Lung (tissue), 12 donors: ENCODE results near the gene ZNF548. TPM values are rescaled to one million over a fixed set of nuclear protein-coding genes. Genes with fewer than 3 reads are reported as not detected.

Source experiments
- ATAC-seq: fragments of 200-7000 bp; cut with Tn5 transposase; one replicate; pipeline ENCODE4 v1.9.1; 2020; ENCODE audit warnings: moderate number of reproducible peaks; ENCODE audit not compliant: insufficient read depth, low FRiP score
- DNase-seq, 3 donors: peaks; one replicate each; pipeline ENCODE4 v3.0.0-alpha.2; 2013 to 2017
- H3K27ac ChIP-seq, 2 donors: one replicate each; pipeline ENCODE4 v1.5.1; 2013; ENCODE audit warnings: mild to moderate bottlenecking in 2 of 2, moderate library complexity in 2 of 2, control low read depth in 1 of 2, inconsistent platforms in 1 of 2, low read depth in 1 of 2, low read length in 1 of 2
- H3K27me3 ChIP-seq, 3 donors: one replicate each; pipeline ENCODE4 v1.5.1; 2013; ENCODE audit warnings: low read length in 2 of 3; ENCODE audit not compliant: control insufficient read depth in 3 of 3, insufficient read depth in 3 of 3
- H3K36me3 ChIP-seq, 4 donors: one replicate each; pipeline ENCODE4 v1.5.1; 2013; ENCODE audit warnings: low read length in 4 of 4, mild to moderate bottlenecking in 1 of 4, moderate library complexity in 1 of 4; ENCODE audit not compliant: control insufficient read depth in 4 of 4, insufficient read depth in 4 of 4
- H3K4me1 ChIP-seq, 5 donors: one replicate each; pipeline ENCODE4 v1.5.1; 2013; ENCODE audit warnings: low read length in 5 of 5, mild to moderate bottlenecking in 2 of 5, moderate library complexity in 1 of 5; ENCODE audit not compliant: control insufficient read depth in 5 of 5, insufficient read depth in 5 of 5
- H3K4me3 ChIP-seq: one replicate; pipeline ENCODE4 v1.5.1; 2013; ENCODE audit warnings: mild to moderate bottlenecking, control low read depth, moderate library complexity
- H3K9ac ChIP-seq, 2 donors: one replicate each; pipeline ENCODE4 v1.5.1; 2013; ENCODE audit warnings: low read length in 2 of 2, control low read depth in 1 of 2; ENCODE audit not compliant: insufficient read depth in 1 of 2
- H3K9me3 ChIP-seq, 4 donors: one replicate each; pipeline ENCODE4 v1.5.1; 2013; ENCODE audit warnings: low read length in 3 of 4, mild to moderate bottlenecking in 1 of 4, moderate library complexity in 1 of 4; ENCODE audit not compliant: control insufficient read depth in 4 of 4, insufficient read depth in 3 of 4
- WGBS, 2 donors: extraction: QIAGEN DNeasy Blood & Tissue Kit; methylation state at CpG; one replicate each; pipeline ENCODE4 v1.1.7; 2013; 5-methylcytosine and 5-hydroxymethylcytosine counted together
- polyA plus RNA-seq, 2 donors: library from polyadenylated mRNA; stranded (reverse); fragments of 200-250 nt; gene quantifications; one replicate each; pipeline ENCODE4 v1.2.1, GENCODE V29; 2013
- total RNA-seq, 2 donors: library from RNA; depleted of rRNA in 1 of 2; stranded (reverse); fragments of >200 nt in 1 of 2; gene quantifications; one replicate each; pipeline ENCODE4 v1.2.1, GENCODE V29; 2014 to 2021
- TF ChIP-seq, protein P1 (sequence below): IDR thresholded peaks from 2 replicates; pipeline ENCODE4 v1.5.1; 2012; ENCODE audit warnings: mild to moderate bottlenecking; ENCODE audit errors: control extremely low read depth, extremely low read depth
- donor health status: control.
- donor health status: control.
- donor health status: Bipolar disorder and iron deficiency.
- donor health status: healthy.
- donor health status: DM: yes; HTN: yes; CAD: no.

ZNF548 gene
- total and polyA plus RNA-seq, 4 donors: 5.6 to 35.7 (median 10.9) TPM

DNA sequence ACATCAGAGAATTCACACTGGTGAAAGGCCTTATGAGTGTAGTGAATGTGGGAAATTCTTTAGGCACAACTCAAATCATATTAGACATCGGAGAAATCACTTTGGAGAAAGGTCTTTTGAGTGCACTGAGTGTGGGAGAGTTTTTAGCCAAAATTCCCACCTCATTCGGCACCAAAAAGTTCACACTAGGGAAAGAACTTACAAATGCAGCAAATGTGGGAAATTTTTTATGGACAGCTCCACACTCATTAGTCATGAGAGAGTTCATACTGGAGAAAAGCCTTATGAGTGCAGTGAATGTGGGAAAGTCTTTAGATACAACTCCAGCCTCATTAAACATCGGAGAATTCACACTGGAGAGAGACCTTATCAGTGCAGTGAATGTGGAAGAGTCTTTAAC, 31.4 kb downstream of the ZNF548 start:
- Histone ChIP-seq H3K4me1 (no peaks in the 10 kb centered on the region), H3K9ac (no peak overlapping the region), H3K27me3 (no peaks in the 10 kb centered on the region), H3K9me3 (peaks cover 0 to 41% (median 7%) of the 10 kb centered on the region in 4 donors), H3K4me3 (no peak overlapping the region), H3K27ac (no peak overlapping the region), H3K36me3 (peaks cover 30 to 45% (median 35%) of the 10 kb centered on the region in 4 donors)
- no peak for ATAC-seq
- 94 to 96% methylated on average over 3 of the region's 3 CpGs for WGBS, 2 donors
- TF ChIP-seq, protein P1, sequence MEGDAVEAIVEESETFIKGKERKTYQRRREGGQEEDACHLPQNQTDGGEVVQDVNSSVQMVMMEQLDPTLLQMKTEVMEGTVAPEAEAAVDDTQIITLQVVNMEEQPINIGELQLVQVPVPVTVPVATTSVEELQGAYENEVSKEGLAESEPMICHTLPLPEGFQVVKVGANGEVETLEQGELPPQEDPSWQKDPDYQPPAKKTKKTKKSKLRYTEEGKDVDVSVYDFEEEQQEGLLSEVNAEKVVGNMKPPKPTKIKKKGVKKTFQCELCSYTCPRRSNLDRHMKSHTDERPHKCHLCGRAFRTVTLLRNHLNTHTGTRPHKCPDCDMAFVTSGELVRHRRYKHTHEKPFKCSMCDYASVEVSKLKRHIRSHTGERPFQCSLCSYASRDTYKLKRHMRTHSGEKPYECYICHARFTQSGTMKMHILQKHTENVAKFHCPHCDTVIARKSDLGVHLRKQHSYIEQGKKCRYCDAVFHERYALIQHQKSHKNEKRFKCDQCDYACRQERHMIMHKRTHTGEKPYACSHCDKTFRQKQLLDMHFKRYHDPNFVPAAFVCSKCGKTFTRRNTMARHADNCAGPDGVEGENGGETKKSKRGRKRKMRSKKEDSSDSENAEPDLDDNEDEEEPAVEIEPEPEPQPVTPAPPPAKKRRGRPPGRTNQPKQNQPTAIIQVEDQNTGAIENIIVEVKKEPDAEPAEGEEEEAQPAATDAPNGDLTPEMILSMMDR: no peak
- no peak for DNase-seq

DNA sequence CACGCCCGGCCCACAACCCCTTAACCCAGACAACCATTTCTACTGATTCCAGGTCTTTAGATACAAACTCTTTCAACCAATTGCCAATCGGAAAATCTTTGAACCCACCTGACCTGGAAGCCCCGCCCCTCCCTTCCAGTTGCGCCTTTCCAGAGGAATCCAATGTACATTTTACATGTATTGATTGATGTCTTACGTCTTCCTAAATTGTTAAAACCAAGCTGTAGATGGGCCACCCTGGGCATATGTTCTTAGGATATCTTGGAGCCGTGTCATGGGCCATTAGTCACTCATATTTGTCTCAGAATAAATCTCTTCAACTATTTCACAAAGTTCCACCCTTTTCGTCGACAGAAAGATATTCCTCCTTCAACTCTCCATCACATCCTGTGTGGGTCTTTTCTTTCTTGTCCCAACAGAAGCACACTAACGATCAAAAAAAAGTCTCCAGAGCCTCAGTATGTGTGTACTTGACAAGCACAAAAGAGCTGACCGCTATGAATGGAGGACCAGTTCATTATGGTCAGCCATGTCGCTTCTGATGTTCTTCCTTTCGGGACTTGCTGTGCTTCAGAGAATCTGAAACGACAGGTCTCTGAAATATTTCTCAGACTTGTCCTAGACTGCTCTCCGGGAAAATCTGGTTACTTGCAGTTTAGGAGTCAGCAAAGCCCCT, 44.9 kb downstream of the ZNF548 start:
- H3K4me1 ChIP-seq: peaks cover 0 to 16% (median 4%) of the 10 kb centered on the region in 5 donors
- H3K9me3 ChIP-seq: peaks cover 0 to 17% (median 0%) of the 10 kb centered on the region in 4 donors
- no peaks in the 10 kb centered on the region for H3K27me3 ChIP-seq
- peak in 2 of 3 donors; percentile 14 to 15 for DNase-seq
- TF ChIP-seq, protein P1: no peak
- peak overlapping the region in 1 of 2 donors; percentile 89 for H3K9ac ChIP-seq
- whole genome bisulfite sequencing, 2 donors: 33 to 46% methylated on average over 15 of the region's 15 CpGs
- ATAC-seq: no peak
- peak overlapping the region; percentile 48 for H3K4me3 ChIP-seq
- peak overlapping the region in 1 of 2 donors; percentile 27 for H3K27ac ChIP-seq
- H3K36me3 ChIP-seq: peaks cover 2 to 10% (median 6%) of the 10 kb centered on the region in 4 donors

DNA sequence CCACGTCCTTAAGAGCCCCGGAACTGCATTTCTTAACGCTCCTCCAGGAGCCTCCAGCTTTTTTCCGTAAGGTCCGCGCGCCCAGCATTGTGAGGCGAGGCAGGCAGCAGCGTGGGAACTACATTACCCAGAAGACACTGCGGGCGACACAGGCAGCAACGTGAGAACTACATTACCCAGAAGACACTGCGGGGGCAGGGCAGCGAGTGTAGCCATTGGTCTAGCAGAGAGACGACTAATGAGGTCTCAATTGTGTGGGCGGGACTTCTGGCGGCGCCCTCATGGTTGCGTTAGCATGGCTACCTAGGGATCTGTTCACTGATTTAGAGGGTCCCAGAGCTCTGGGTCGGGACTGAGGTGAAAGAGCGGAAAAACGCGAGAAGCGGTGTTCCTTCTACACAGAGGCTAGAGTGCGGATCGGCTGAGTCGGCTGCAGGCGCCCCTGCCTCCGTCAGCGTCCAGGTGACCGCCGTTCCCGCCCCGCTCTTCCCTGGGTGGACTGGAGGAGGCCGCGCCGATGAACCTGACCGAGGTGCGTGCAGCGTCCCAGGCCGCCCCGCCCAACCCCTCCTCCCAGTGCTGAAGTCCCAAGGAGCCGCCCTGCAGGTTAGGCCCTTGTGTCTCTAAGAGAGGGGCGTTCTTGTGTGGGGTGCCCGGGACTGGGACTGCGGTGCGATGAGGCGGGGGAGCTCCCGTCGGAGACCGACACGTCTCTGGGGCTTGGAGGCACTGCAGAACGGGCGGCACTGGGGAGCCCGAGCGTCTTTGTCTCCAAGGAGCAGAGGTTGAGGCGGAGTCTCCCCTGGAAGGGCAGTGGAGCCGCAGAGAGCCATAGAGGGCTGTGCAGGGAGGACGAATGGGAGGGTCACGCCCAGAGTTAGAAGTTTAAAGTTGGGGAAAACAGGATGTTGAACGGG, 45.7 kb downstream of the ZNF548 start, which contains the start of gene ZNF749:
Gene ZNF749, plus strand, starts transcription at position 264 of the 917 bp plus-strand sequence. Its CDS starts 254 bp downstream, at position 518.
- H3K9me3 ChIP-seq: peaks cover 0 to 23% (median 0%) of the 10 kb centered on the region in 4 donors
- peak within 1 kb of the TSS; percentile 57 to 89 for H3K9ac ChIP-seq
- ATAC-seq (peak; percentile 99), DNase-seq (peak; percentile 98 to 99 (median 99))
- peak within 1 kb of the TSS; percentile 77 for H3K4me3 ChIP-seq
- WGBS, 2 donors: 1% methylated on average over 54 to 61 of the region's 61 CpGs
- peaks cover 2 to 10% (median 6%) of the 10 kb centered on the region in 4 donors for H3K36me3 ChIP-seq
- H3K27me3 ChIP-seq: no peaks in the 10 kb centered on the region
- H3K4me1 ChIP-seq: peaks cover 0 to 16% (median 4%) of the 10 kb centered on the region in 5 donors
- peak within 1 kb of the TSS; percentile 27 to 73 for H3K27ac ChIP-seq
- TF ChIP-seq, protein P1: no peak
